HCT116 (cell line): ENCODE data around the gene SF3B5. TPM values are rescaled to one million over a fixed set of nuclear protein-coding genes. Genes with fewer than 3 reads are reported as not detected.

Source experiments
- ATAC-seq: fragments of 200-7000 bp; cut with Tn5 transposase; 2 replicates; pipeline ENCODE4 v1.9.1; 2020; ENCODE audit warnings: mild to moderate bottlenecking, moderate library complexity
- BruUV-seq: library from RNA; stranded (reverse); fragments of 400-500 nt; replicated peaks from 2 replicates; lab custom pipeline; 2021; lab: Mats Ljungman, UMichigan
- CTCF ChIA-PET: fragments of 300-600 bp; sonication (Branson Sonifier 250); formaldehyde crosslinking; loops from one replicate; lab custom pipeline; 2021; ENCODE audit warnings: antibody characterized with exemption; lab: Charles Lee
- POLR2A ChIA-PET: fragments of 300-600, 350-600 bp; sonication (Branson Sonifier 250); formaldehyde crosslinking; loops from one replicate; lab custom pipeline; 2021; ENCODE audit warnings: antibody characterized with exemption; lab: Charles Lee
- RAD21 ChIA-PET, 2 experiments: fragments of 300-600 bp; sonication (Branson Sonifier 250); formaldehyde crosslinking; loops; one replicate each; lab custom pipeline; 2023; ENCODE audit warnings: low total read pairs in 2 of 2; ENCODE audit not compliant: uncharacterized antibody in 2 of 2, unreplicated experiment in 2 of 2, low non-redundant PET in 1 of 2; lab: Charles Lee
- DNase-seq: peaks from one replicate; pipeline ENCODE4 v3.0.0-alpha.2; 2010; ENCODE audit warnings: low read depth, low spot score
- H2AFZ ChIP-seq: fragments of 200-600 bp; shearing (Covaris generic), sonication (generic); 2 replicates; pipeline ENCODE4 v1.6.1; 2017; ENCODE audit warnings: low read depth, mixed run types, mixed read lengths, antibody characterized with exemption, low read length; ENCODE audit not compliant: poor library complexity, severe bottlenecking
- H3K27ac ChIP-seq: 2 replicates; pipeline ENCODE4 v1.5.1; 2012; ENCODE audit warnings: low read depth, low read length
- H3K27me3 ChIP-seq: fragments of 200-600 bp; sonication (generic); 2 replicates; pipeline ENCODE4 v1.6.1; 2016; ENCODE audit warnings: mixed run types, low read length, mixed read lengths; ENCODE audit not compliant: insufficient read depth
- H3K36me3 ChIP-seq, 2 experiments: fragments of 200-500 bp in 1 of 2; fragments of 200-600 bp in 1 of 2; sonication (Bioruptor generic) in 1 of 2; sonication (generic) in 1 of 2; 2 replicates each; pipeline versions ENCODE4 v1.5.1 to v1.6.1; 2014 to 2016; ENCODE audit warnings: low read length in 2 of 2, inconsistent platforms in 1 of 2, mixed read lengths in 1 of 2, mixed run types in 1 of 2; ENCODE audit not compliant: insufficient read depth in 2 of 2, control insufficient read depth in 1 of 2
- H3K4me1 ChIP-seq, 2 experiments: fragments of 200-600 bp in 1 of 2; sonication (generic) in 1 of 2; 2 replicates each; pipeline versions ENCODE4 v1.5.1 to v1.6.1; 2012 to 2017; ENCODE audit warnings: low read length in 2 of 2, inconsistent platforms in 1 of 2, mild to moderate bottlenecking in 1 of 2, mixed read lengths in 1 of 2, mixed run types in 1 of 2, moderate library complexity in 1 of 2; ENCODE audit not compliant: insufficient read depth in 2 of 2, control insufficient read depth in 1 of 2
- H3K4me2 ChIP-seq: fragments of 200-600 bp; sonication (generic); 2 replicates; pipeline ENCODE4 v1.6.1; 2017; ENCODE audit warnings: mixed run types, low read length, mixed read lengths
- H3K4me3 ChIP-seq, 2 experiments: fragments of 200-600 bp in 1 of 2; sonication (generic) in 1 of 2; replicated peaks in 1 of 2; 2 replicates each; pipeline ENCODE4 v1.5.1; 2011 to 2016; ENCODE audit warnings: low read length in 2 of 2, control low read depth in 1 of 2, low read depth in 1 of 2, mild to moderate bottlenecking in 1 of 2, mixed read lengths in 1 of 2, mixed run types in 1 of 2
- H3K79me2 ChIP-seq: fragments of 200-600 bp; sonication (generic); 2 replicates; pipeline ENCODE4 v1.6.1; 2017; ENCODE audit warnings: mild to moderate bottlenecking, mixed run types, low read length, moderate library complexity, mixed read lengths; ENCODE audit not compliant: insufficient read depth
- H3K9ac ChIP-seq: fragments of 200-600 bp; sonication (generic); 2 replicates; pipeline ENCODE4 v1.6.1; 2016; ENCODE audit warnings: low read length, mixed read lengths
- H3K9me2 ChIP-seq: fragments of 200-600 bp; sonication (generic), shearing (Covaris generic); 2 replicates; pipeline ENCODE4 v1.6.1; 2017; ENCODE audit warnings: mixed run types, mild to moderate bottlenecking, moderate library complexity; ENCODE audit not compliant: insufficient read depth
- H3K9me3 ChIP-seq, 2 experiments: fragments of 200-500 bp in 1 of 2; fragments of 200-600 bp in 1 of 2; sonication (Bioruptor generic) in 1 of 2; sonication (generic) in 1 of 2; 2 replicates each; pipeline ENCODE4 v1.6.1; 2014 to 2017; ENCODE audit warnings: low read length in 2 of 2, mixed read lengths in 2 of 2, inconsistent platforms in 1 of 2, low read depth in 1 of 2, mild to moderate bottlenecking in 1 of 2, mixed run types in 1 of 2, moderate library complexity in 1 of 2; ENCODE audit not compliant: control insufficient read depth in 1 of 2, insufficient read depth in 1 of 2
- H4K20me1 ChIP-seq: fragments of 200-600 bp; sonication (generic), shearing (Covaris generic); 2 replicates; pipeline ENCODE4 v1.6.1; 2017; ENCODE audit warnings: mixed run types, mild to moderate bottlenecking, moderate library complexity; ENCODE audit not compliant: insufficient read depth
- POLR2A ChIP-seq: IDR thresholded peaks from 2 replicates; pipeline ENCODE4 v1.7.0; 2011; ENCODE audit warnings: borderline replicate concordance; ENCODE audit not compliant: insufficient read depth, insufficient read length; ENCODE audit errors: extremely low read depth
- SRF ChIP-seq: IDR thresholded peaks from 2 replicates; pipeline ENCODE4 v1.6.1; 2012; ENCODE audit warnings: low read depth
- TCF7L2 ChIP-seq: IDR thresholded peaks from 2 replicates; pipeline ENCODE4 v1.7.0; 2011; ENCODE audit warnings: borderline replicate concordance, inconsistent platforms; ENCODE audit not compliant: insufficient read depth, insufficient read length; ENCODE audit errors: extremely low read depth
- YY1 ChIP-seq: IDR thresholded peaks from 2 replicates; pipeline ENCODE4 v1.6.1; 2011; ENCODE audit warnings: low read length, low read depth, moderate library complexity, mild to moderate bottlenecking; ENCODE audit not compliant: insufficient replicate concordance; ENCODE audit errors: extremely low read depth
- ZFX ChIP-seq: fragments of 450-650 bp; IDR thresholded peaks from 2 replicates; pipeline ENCODE4 v1.6.1; 2017
- ZNF274 ChIP-seq: fragments of 200-500 bp; sonication (Bioruptor generic); IDR thresholded peaks from 2 replicates; pipeline ENCODE4 v1.6.1; 2014; ENCODE audit warnings: mild to moderate bottlenecking, low read depth, low read length, inconsistent platforms
- intact Hi-C: fragments of 100-400 bp; cut with micrococcal nuclease; formaldehyde crosslinking; loops from 2 replicates; pipeline ENCODE4 v1.10.0; 2022
- total RNA-seq: library from RNA; stranded (reverse); gene quantifications from one replicate; pipeline ENCODE4 v1.2.1, GENCODE V29; 2021; ENCODE audit not compliant: unreplicated experiment
- TF ChIP-seq, protein P1 (sequence below), 3 experiments: fragments of 200-600 bp in 1 of 3; sonication (generic) in 1 of 3; IDR thresholded peaks in 2 of 3; conservative IDR thresholded peaks in 1 of 3; 2 replicates each; pipeline ENCODE4 v1.5.1; 2012 to 2017; ENCODE audit warnings: low read depth in 2 of 3, low read length in 2 of 3, antibody characterized with exemption in 1 of 3, borderline replicate concordance in 1 of 3, control low read depth in 1 of 3, mild to moderate bottlenecking in 1 of 3, mixed read lengths in 1 of 3, mixed run types in 1 of 3, moderate library complexity in 1 of 3; ENCODE audit not compliant: insufficient read depth in 1 of 3
- TF ChIP-seq, protein P2 (sequence below): IDR thresholded peaks from 2 replicates; pipeline ENCODE4 v1.6.1; 2012; ENCODE audit warnings: low read depth

Gene SF3B5
- total RNA-seq, 1 experiment from 2014 or later: 173 TPM

DNA sequence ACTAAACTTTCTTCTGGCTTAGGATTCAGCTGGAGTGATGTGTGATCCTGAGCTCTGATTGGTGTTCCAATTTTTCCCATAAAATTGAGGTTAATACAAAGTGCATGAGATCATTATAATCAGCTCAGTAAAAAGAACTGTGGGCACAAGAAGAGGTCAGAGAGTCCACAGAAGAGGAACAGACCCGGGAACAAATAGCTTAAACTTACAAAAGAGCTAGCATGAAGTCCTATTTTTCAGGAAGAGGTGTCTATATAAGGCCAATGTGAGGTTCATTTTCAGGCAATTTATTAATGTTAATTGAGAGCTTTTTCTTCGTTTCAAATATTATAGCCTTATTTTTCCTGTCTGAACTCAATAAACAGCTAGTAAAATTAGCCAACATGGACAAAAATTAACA is 28.0 kb upstream of the SF3B5 start:
- RAD21 ChIA-PET: no interaction called here
- Histone ChIP-seq H3K27me3 (no peaks in the 10 kb centered on the region), H3K4me1 (no peaks in the 10 kb centered on the region), H3K36me3 (no peaks in the 10 kb centered on the region), H3K9ac (no peak overlapping the region), H3K4me3 (no peak overlapping the region), H3K79me2 (no peaks in the 10 kb centered on the region), H3K4me2 (no peak overlapping the region), H2AFZ (no peak overlapping the region), H3K27ac (no peak overlapping the region), H3K9me3 (no peaks in the 10 kb centered on the region), H4K20me1 (no peaks in the 10 kb centered on the region), H3K9me2 (no peaks in the 10 kb centered on the region)
- ATAC-seq: no peak
- intact Hi-C loops: no loop called here
- POLR2A ChIA-PET: no interaction called here
- DNase-seq: no peak
- no peak for TF ChIP-seq TCF7L2
- no peak for TF ChIP-seq YY1
- TF ChIP-seq, protein P1, sequence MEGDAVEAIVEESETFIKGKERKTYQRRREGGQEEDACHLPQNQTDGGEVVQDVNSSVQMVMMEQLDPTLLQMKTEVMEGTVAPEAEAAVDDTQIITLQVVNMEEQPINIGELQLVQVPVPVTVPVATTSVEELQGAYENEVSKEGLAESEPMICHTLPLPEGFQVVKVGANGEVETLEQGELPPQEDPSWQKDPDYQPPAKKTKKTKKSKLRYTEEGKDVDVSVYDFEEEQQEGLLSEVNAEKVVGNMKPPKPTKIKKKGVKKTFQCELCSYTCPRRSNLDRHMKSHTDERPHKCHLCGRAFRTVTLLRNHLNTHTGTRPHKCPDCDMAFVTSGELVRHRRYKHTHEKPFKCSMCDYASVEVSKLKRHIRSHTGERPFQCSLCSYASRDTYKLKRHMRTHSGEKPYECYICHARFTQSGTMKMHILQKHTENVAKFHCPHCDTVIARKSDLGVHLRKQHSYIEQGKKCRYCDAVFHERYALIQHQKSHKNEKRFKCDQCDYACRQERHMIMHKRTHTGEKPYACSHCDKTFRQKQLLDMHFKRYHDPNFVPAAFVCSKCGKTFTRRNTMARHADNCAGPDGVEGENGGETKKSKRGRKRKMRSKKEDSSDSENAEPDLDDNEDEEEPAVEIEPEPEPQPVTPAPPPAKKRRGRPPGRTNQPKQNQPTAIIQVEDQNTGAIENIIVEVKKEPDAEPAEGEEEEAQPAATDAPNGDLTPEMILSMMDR (IDR thresholded peaks at IDR 0.05 in 2 of 3, conservative IDR thresholded peaks at IDR 0.05 in 1 of 3; ENCODE audit: borderline replicate concordance in 1 of 3, insufficient read depth in 1 of 3, low read depth in 2 of 3, low read length in 2 of 3): no peak
- TF ChIP-seq, protein P2, sequence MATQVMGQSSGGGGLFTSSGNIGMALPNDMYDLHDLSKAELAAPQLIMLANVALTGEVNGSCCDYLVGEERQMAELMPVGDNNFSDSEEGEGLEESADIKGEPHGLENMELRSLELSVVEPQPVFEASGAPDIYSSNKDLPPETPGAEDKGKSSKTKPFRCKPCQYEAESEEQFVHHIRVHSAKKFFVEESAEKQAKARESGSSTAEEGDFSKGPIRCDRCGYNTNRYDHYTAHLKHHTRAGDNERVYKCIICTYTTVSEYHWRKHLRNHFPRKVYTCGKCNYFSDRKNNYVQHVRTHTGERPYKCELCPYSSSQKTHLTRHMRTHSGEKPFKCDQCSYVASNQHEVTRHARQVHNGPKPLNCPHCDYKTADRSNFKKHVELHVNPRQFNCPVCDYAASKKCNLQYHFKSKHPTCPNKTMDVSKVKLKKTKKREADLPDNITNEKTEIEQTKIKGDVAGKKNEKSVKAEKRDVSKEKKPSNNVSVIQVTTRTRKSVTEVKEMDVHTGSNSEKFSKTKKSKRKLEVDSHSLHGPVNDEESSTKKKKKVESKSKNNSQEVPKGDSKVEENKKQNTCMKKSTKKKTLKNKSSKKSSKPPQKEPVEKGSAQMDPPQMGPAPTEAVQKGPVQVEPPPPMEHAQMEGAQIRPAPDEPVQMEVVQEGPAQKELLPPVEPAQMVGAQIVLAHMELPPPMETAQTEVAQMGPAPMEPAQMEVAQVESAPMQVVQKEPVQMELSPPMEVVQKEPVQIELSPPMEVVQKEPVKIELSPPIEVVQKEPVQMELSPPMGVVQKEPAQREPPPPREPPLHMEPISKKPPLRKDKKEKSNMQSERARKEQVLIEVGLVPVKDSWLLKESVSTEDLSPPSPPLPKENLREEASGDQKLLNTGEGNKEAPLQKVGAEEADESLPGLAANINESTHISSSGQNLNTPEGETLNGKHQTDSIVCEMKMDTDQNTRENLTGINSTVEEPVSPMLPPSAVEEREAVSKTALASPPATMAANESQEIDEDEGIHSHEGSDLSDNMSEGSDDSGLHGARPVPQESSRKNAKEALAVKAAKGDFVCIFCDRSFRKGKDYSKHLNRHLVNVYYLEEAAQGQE: no peak
- no peak for TF ChIP-seq POLR2A
- TF ChIP-seq ZFX: no peak
- no peak for TF ChIP-seq SRF
- TF ChIP-seq ZNF274: no peak
- BruUV-seq: no TSS peak
- CTCF ChIA-PET: interaction anchor here (1.3 kb wide), 1 partner anchor 18 kb away, joined by 3 read pairs; no protein-coding TSS in a partner anchor
